Measurements from ENCODE around the gene MIOS.

DNA sequence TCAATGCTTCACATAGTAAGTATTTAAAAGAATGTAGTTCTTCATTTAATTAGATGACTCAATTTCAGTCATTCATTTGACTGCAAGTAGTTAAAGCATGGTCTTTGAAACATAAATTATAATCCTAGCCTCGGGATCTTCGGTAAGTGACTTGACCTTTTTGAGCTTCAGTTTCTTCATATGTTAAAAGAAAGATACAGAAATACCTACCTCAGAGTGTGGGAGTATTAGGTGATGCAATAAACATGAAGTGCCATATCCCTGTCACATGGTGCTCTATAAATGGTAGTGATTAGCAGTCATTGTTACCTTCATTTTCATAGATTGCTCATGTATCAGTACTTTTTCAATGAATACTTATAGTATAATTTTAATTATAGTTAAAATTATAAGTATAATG, 42.6 kb downstream of the MIOS start:
- TF ChIP-seq, protein P1, sequence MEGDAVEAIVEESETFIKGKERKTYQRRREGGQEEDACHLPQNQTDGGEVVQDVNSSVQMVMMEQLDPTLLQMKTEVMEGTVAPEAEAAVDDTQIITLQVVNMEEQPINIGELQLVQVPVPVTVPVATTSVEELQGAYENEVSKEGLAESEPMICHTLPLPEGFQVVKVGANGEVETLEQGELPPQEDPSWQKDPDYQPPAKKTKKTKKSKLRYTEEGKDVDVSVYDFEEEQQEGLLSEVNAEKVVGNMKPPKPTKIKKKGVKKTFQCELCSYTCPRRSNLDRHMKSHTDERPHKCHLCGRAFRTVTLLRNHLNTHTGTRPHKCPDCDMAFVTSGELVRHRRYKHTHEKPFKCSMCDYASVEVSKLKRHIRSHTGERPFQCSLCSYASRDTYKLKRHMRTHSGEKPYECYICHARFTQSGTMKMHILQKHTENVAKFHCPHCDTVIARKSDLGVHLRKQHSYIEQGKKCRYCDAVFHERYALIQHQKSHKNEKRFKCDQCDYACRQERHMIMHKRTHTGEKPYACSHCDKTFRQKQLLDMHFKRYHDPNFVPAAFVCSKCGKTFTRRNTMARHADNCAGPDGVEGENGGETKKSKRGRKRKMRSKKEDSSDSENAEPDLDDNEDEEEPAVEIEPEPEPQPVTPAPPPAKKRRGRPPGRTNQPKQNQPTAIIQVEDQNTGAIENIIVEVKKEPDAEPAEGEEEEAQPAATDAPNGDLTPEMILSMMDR (conservative IDR thresholded peaks at IDR 0.05), result no peak
- no peak for TF ChIP-seq ZFX (IDR thresholded peaks at IDR 0.05)

All from C4-2B (cell line).